IMR-90 (cell line): Measurements from ENCODE around the gene RASGRF2. TPM values are rescaled to one million over a fixed set of nuclear protein-coding genes. Genes with fewer than 3 reads are reported as not detected.

Experiments
- ATAC-seq: fragments of 200-7000 bp; cut with Tn5 transposase; 2 replicates; pipeline ENCODE4 v1.9.1; 2020; ENCODE audit warnings: low read depth, mild to moderate bottlenecking, moderate library complexity
- BruUV-seq: library from RNA; stranded (reverse); fragments of 400-500 nt; replicated peaks from 2 replicates; lab custom pipeline; 2021; lab: Mats Ljungman, UMichigan
- CTCF ChIA-PET: fragments of 300-600 bp; formaldehyde crosslinking; extraction: SDS; loops from one replicate; lab custom pipeline; 2021; ENCODE audit warnings: antibody characterized with exemption; lab: Yijun Ruan, JAX
- POLR2A ChIA-PET: fragments of 300-600 bp; sonication (Branson Sonifier 250); formaldehyde crosslinking; loops from one replicate; lab custom pipeline; 2022; ENCODE audit warnings: antibody characterized with exemption; ENCODE audit not compliant: unreplicated experiment; lab: Charles Lee
- DNase-seq: peaks from one replicate; pipeline ENCODE4 v3.0.0; 2013
- H2AFZ ChIP-seq: replicated peaks from 2 replicates; pipeline ENCODE3; 2013; ENCODE audit warnings: low read length, mild to moderate bottlenecking; ENCODE audit not compliant: poor library complexity
- H2AK5ac ChIP-seq: 2 replicates; pipeline ENCODE4 v1.6.1; 2013; ENCODE audit warnings: low read depth, low read length, inconsistent platforms
- H2AK9ac ChIP-seq: replicated peaks from 2 replicates; pipeline ENCODE3; 2013; ENCODE audit warnings: mild to moderate bottlenecking, low read depth, low read length, moderate library complexity; ENCODE audit not compliant: poor library complexity
- H2BK120ac ChIP-seq: 2 replicates; pipeline ENCODE4 v1.6.1; 2013; ENCODE audit warnings: low read depth, low read length, inconsistent platforms
- H2BK15ac ChIP-seq: 3 replicates; pipeline ENCODE4 v1.6.1; 2013; ENCODE audit warnings: low read depth, low read length, inconsistent platforms
- H2BK20ac ChIP-seq: 2 replicates; pipeline ENCODE4 v1.6.1; 2013; ENCODE audit warnings: low read depth, mild to moderate bottlenecking, inconsistent platforms, low read length, moderate library complexity
- H2BK5ac ChIP-seq: 2 replicates; pipeline ENCODE4 v1.6.1; 2013; ENCODE audit warnings: mild to moderate bottlenecking, low read depth, low read length, inconsistent platforms; ENCODE audit not compliant: poor library complexity, severe bottlenecking
- H3K14ac ChIP-seq: replicated peaks from 2 replicates; pipeline ENCODE4 v1.6.1; 2013; ENCODE audit warnings: low read depth, low read length, inconsistent platforms
- H3K18ac ChIP-seq: 2 replicates; pipeline ENCODE4 v1.6.1; 2013; ENCODE audit warnings: low read depth, low read length, control low read depth
- H3K23ac ChIP-seq: 2 replicates; pipeline ENCODE4 v1.6.1; 2013; ENCODE audit warnings: low read depth, low read length, inconsistent platforms
- H3K27ac ChIP-seq: 2 replicates; pipeline ENCODE4 v1.5.1; 2013; ENCODE audit warnings: mild to moderate bottlenecking, control low read depth, low read length; ENCODE audit not compliant: insufficient read depth
- H3K27me3 ChIP-seq: 2 replicates; pipeline ENCODE4 v1.6.1; 2013; ENCODE audit warnings: low read length; ENCODE audit not compliant: control insufficient read depth, insufficient read depth
- H3K36me3 ChIP-seq: 2 replicates; pipeline ENCODE4 v1.6.1; 2013; ENCODE audit warnings: low read length, mixed read lengths; ENCODE audit not compliant: control insufficient read depth, insufficient read depth
- H3K4ac ChIP-seq: 2 replicates; pipeline ENCODE4 v1.6.1; 2013; ENCODE audit warnings: low read depth, low read length, inconsistent platforms
- H3K4me1 ChIP-seq: 2 replicates; pipeline ENCODE4 v1.6.1; 2013; ENCODE audit warnings: low read length, mixed read lengths; ENCODE audit not compliant: control insufficient read depth, insufficient read depth
- H3K4me2 ChIP-seq: 2 replicates; pipeline ENCODE4 v1.6.1; 2013; ENCODE audit warnings: low read depth, mild to moderate bottlenecking, control low read depth, low read length, moderate library complexity
- H3K4me3 ChIP-seq: 2 replicates; pipeline ENCODE4 v1.5.1; 2013; ENCODE audit warnings: low read depth, mild to moderate bottlenecking, control low read depth, low read length, moderate library complexity; ENCODE audit not compliant: insufficient read depth
- H3K56ac ChIP-seq: 2 replicates; pipeline ENCODE4 v1.6.1; 2013; ENCODE audit warnings: low read length, inconsistent platforms; ENCODE audit not compliant: insufficient read depth; ENCODE audit errors: extremely low read depth
- H3K79me1 ChIP-seq, 2 experiments: 2 replicates each; pipeline ENCODE4 v1.6.1; 2013; ENCODE audit warnings: low read length in 2 of 2, inconsistent platforms in 1 of 2, low read depth in 1 of 2
- H3K9ac ChIP-seq: 2 replicates; pipeline ENCODE4 v1.6.1; 2013; ENCODE audit warnings: low read depth, low read length, control low read depth
- H3K9me1 ChIP-seq: 2 replicates; pipeline ENCODE4 v1.6.1; 2013; ENCODE audit warnings: low read length, inconsistent platforms; ENCODE audit not compliant: insufficient read depth
- H3K9me3 ChIP-seq: 2 replicates; pipeline ENCODE4 v1.6.1; 2013; ENCODE audit warnings: low read length; ENCODE audit not compliant: control insufficient read depth, insufficient read depth
- H4K20me1 ChIP-seq: 2 replicates; pipeline ENCODE4 v1.6.1; 2013; ENCODE audit warnings: low read length, inconsistent platforms; ENCODE audit not compliant: insufficient read depth
- H4K5ac ChIP-seq: 2 replicates; pipeline ENCODE4 v1.6.1; 2013; ENCODE audit warnings: mild to moderate bottlenecking, low read depth, low read length, control low read depth
- H4K8ac ChIP-seq, 2 experiments: 2 replicates each; pipeline ENCODE4 v1.6.1; 2013; ENCODE audit warnings: low read depth in 2 of 2, low read length in 2 of 2, control low read depth in 1 of 2, inconsistent platforms in 1 of 2
- H4K91ac ChIP-seq: 2 replicates; pipeline ENCODE4 v1.6.1; 2013; ENCODE audit warnings: low read depth, low read length, inconsistent platforms; ENCODE audit not compliant: insufficient read depth
- BHLHE40 ChIP-seq: fragments of 150-350 bp; IDR thresholded peaks from 2 replicates; pipeline ENCODE4 v1.6.1; 2016; ENCODE audit warnings: mild to moderate bottlenecking, low read depth, low read length
- CEBPB ChIP-seq: IDR thresholded peaks from 2 replicates; pipeline ENCODE4 v1.6.1; 2012; ENCODE audit warnings: low read depth, low read length, improper control_type of control experiment
- CTCF ChIP-seq: conservative IDR thresholded peaks from 2 replicates; pipeline ENCODE4 v1.5.1; 2012; ENCODE audit warnings: mild to moderate bottlenecking, low read depth, low read length, improper control_type of control experiment
- ELK1 ChIP-seq: fragments of 150-350 bp; IDR thresholded peaks from 2 replicates; pipeline ENCODE4 v1.6.1; 2016; ENCODE audit warnings: low read depth, mild to moderate bottlenecking, low read length, moderate library complexity, borderline replicate concordance
- FOS ChIP-seq: fragments of 150-350 bp; IDR thresholded peaks from 2 replicates; pipeline ENCODE4 v1.6.1; 2016; ENCODE audit warnings: low read depth, low read length
- MAZ ChIP-seq: IDR thresholded peaks from 2 replicates; pipeline ENCODE4 v1.6.1; 2012; ENCODE audit warnings: low read depth, mild to moderate bottlenecking, low read length, improper control_type of control experiment, moderate library complexity, borderline replicate concordance
- MXI1 ChIP-seq: IDR thresholded peaks from 2 replicates; pipeline ENCODE4 v1.6.1; 2012; ENCODE audit warnings: low read depth, mild to moderate bottlenecking, low read length, moderate library complexity, borderline replicate concordance
- NFE2L2 ChIP-seq: fragments of 150-350 bp; IDR thresholded peaks from 2 replicates; pipeline ENCODE4 v1.6.1; 2016; ENCODE audit warnings: low read depth, mild to moderate bottlenecking, low read length
- RAD21 ChIP-seq: IDR thresholded peaks from 2 replicates; pipeline ENCODE4 v1.6.1; 2012; ENCODE audit warnings: low read length, improper control_type of control experiment
- RCOR1 ChIP-seq: IDR thresholded peaks from 2 replicates; pipeline ENCODE4 v1.6.1; 2012; ENCODE audit warnings: mild to moderate bottlenecking, low read length, improper control_type of control experiment; ENCODE audit not compliant: insufficient replicate concordance
- RFX5 ChIP-seq: IDR thresholded peaks from 2 replicates; pipeline ENCODE4 v1.8.0; 2012; ENCODE audit warnings: low read depth, mild to moderate bottlenecking, low read length, moderate library complexity
- SMC3 ChIP-seq: fragments of 150-350 bp; IDR thresholded peaks from 2 replicates; pipeline ENCODE4 v1.6.1; 2016; ENCODE audit warnings: low read depth, mild to moderate bottlenecking, antibody characterized with exemption, low read length, moderate library complexity
- USF2 ChIP-seq: fragments of 150-350 bp; IDR thresholded peaks from 2 replicates; pipeline ENCODE4 v1.6.1; 2017; ENCODE audit warnings: mild to moderate bottlenecking, antibody characterized with exemption, low read length, low read depth
- WGBS, 2 experiments: methylation state at CpG; one replicate each; pipeline versions ENCODE4 v1.1.5 to v1.1.7; 2013; ENCODE audit warnings: missing lambda C conversion rate in 2 of 2; ENCODE audit not compliant: insufficient read length in 1 of 2; ENCODE audit errors: extremely low coverage in 2 of 2; 5-methylcytosine and 5-hydroxymethylcytosine counted together
- dilution Hi-C: fragments of 300-500 bp; cut with HindIII; formaldehyde crosslinking; loops from one replicate; pipeline ENCODE4 v1.14.3; 2018; ENCODE audit warnings: low sequenced_read_pairs; ENCODE audit not compliant: unreplicated experiment
- in situ Hi-C: fragments of 300-500 bp; cut with MboI; formaldehyde crosslinking; loops from 3 replicates; pipeline ENCODE4 v1.14.3; 2019; ENCODE audit warnings: low sequenced_read_pairs, inconsistent platforms, mixed read lengths
- intact Hi-C: fragments of 100-400 bp; cut with micrococcal nuclease; formaldehyde crosslinking; loops from 2 replicates; pipeline ENCODE4 v1.10.0; 2022
- polyA plus RNA-seq, 3 experiments: library from polyadenylated mRNA; depleted of rRNA; stranded (reverse); fragments of >200 nt; gene quantifications; 2 replicates each; pipeline ENCODE4 v1.2.3, GENCODE V29; 2012; ENCODE audit warnings: low replicate concordance in 1 of 3
- total RNA-seq: library from RNA; depleted of rRNA; stranded (reverse); fragments of >200 nt; gene quantifications from 2 replicates; pipeline ENCODE4 v1.2.3, GENCODE V29; 2012

The RASGRF2 gene
- total and polyA plus RNA-seq, 2 of the 4 experiments (the other 2 are of a cell fraction), result 2.9 to 5.0 TPM

DNA sequence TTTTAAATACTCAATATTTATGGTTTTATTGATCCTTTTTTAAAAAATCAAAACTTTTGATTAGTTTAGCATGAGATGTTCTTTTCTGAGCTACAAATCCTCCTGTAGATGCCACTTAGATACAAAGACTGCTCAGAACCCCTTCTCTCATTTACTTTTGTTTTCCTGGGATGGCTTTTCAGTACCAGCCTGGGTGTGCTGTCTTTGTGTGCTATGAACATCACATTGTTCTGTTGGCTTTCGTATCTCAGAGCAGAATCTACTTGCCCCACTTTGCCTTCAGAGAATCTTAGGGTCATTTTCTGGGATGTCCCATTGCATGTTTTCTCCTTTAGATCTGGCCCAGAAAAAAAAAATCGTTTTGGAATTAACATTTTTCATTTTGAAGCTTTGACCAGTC is 85.9 kb downstream of the RASGRF2 start:
- CTCF ChIA-PET, result interaction anchor here (0.9 kb wide), 1 partner anchor 59 kb away, joined by 3 read pairs; no protein-coding TSS in a partner anchor
- peaks cover 12% of the 10 kb centered on the region; the same call in 1 of the 2 replicates for H3K9me1 ChIP-seq
- POLR2A ChIA-PET, result interaction anchor here (0.6 kb wide), 1 partner anchor 12 kb away, joined by 4 read pairs; no protein-coding TSS in a partner anchor

More for the DNA sequence above, 85.9 kb downstream of the RASGRF2 start:
- H2AFZ ChIP-seq, result no peak overlapping the region
- H3K4me3 ChIP-seq, result no peak overlapping the region
- no peaks in the 10 kb centered on the region for H4K20me1 ChIP-seq
- DNase-seq (no peak), ATAC-seq (no peak)
- no peak overlapping the region for H2BK120ac ChIP-seq
- intact Hi-C loops (no loop called here), in situ Hi-C loops (no loop called here), dilution Hi-C loops (no loop called here)
- no peak overlapping the region for H2BK20ac ChIP-seq
- no peak overlapping the region for H3K18ac ChIP-seq
- 0 out of 2 replicates have a peak overlapping the region, but pooled peaks have one; percentile 9 for H3K4ac ChIP-seq
- TF ChIP-seq ELK1 (no peak), FOS (no peak), RAD21 (no peak), CEBPB (no peak), BHLHE40 (no peak), MAZ (no peak), RCOR1 (no peak), CTCF (no peak), MXI1 (no peak), NFE2L2 (no peak), SMC3 (no peak), RFX5 (no peak), USF2 (no peak)
- H2AK9ac ChIP-seq, result no peak overlapping the region
- no peak overlapping the region for H2BK15ac ChIP-seq
- no peak overlapping the region for H2BK5ac ChIP-seq
- no peak overlapping the region for H3K27ac ChIP-seq
- no peak overlapping the region for H3K4me2 ChIP-seq
- H3K79me1 ChIP-seq, result peaks cover 8 to 67% of the 10 kb centered on the region in 2 experiments
- H3K9ac ChIP-seq, result no peak overlapping the region
- no peak overlapping the region for H4K8ac ChIP-seq
- H3K4me1 ChIP-seq, result peaks cover 3% of the 10 kb centered on the region
- H2AK5ac ChIP-seq, result no peak overlapping the region
- WGBS, 2 experiments, result 86% methylated on average over 2 of the region's 2 CpGs; no CpG with 5 or more reads in 1 of the 2 experiments
- no peak overlapping the region for H3K23ac ChIP-seq
- H3K14ac ChIP-seq, result peak overlapping the region; percentile 30; the same call in 1 of the 2 replicates
- H4K91ac ChIP-seq, result peak overlapping the region; percentile 36; the same call in 1 of the 2 replicates
- H3K27me3 ChIP-seq, result no peaks in the 10 kb centered on the region
- H3K36me3 ChIP-seq, result no peaks in the 10 kb centered on the region; the same call in 1 of the 2 replicates
- H3K9me3 ChIP-seq, result no peaks in the 10 kb centered on the region
- H4K5ac ChIP-seq, result no peak overlapping the region
- H3K56ac ChIP-seq, result no peak overlapping the region
- no TSS peak for BruUV-seq
